ENCODE measurements around the gene SPINK1.
"Not testable (repeated sequence)": the region's sequence is repeated elsewhere in the genome, so short reads cannot be mapped to it uniquely, and the experiment has no call there.

The SPINK1 gene

GRCh38 chr5:147831465-147831864 lies at the start of gene SPINK1:
Gene SPINK1, minus strand, starts transcription at chr5:147831671. Its CDS starts 94 bp downstream, at chr5:147831577.
- DNase-seq (ENCODE audit: low read depth) = no peak

- DNase-seq (ENCODE audit: low read depth) = no peak
These were observed 49.0 kb upstream of the SPINK1 start for GRCh38 chr5:147880487-147880886.

- no peak for DNase-seq (ENCODE audit: low read depth)
These were observed 48.3 kb upstream of the SPINK1 start for GRCh38 chr5:147879784-147880183.

- no peak for DNase-seq (ENCODE audit: low read depth)
These were observed 46.7 kb upstream of the SPINK1 start, which contains the start of gene SCGB3A2 for GRCh38 chr5:147878066-147878759. Gene SCGB3A2, plus strand, starts transcription at chr5:147878711. Its CDS starts 93 bp downstream, at chr5:147878804.

GRCh38 chr5:147876626-147877025 lies 45.2 kb upstream of the SPINK1 start:
- no peak for DNase-seq (ENCODE audit: low read depth)

GRCh38 chr5:147876141-147876540 lies 44.7 kb upstream of the SPINK1 start:
- no peak for DNase-seq (ENCODE audit: low read depth)

GRCh38 chr5:147874910-147875367 lies 43.5 kb upstream of the SPINK1 start:
- no peak for DNase-seq (ENCODE audit: low read depth)

- DNase-seq (ENCODE audit: low read depth) = not testable (repeated sequence)
These were observed 42.8 kb upstream of the SPINK1 start for GRCh38 chr5:147874118-147874875.

GRCh38 chr5:147872744-147873435 lies 41.4 kb upstream of the SPINK1 start:
- DNase-seq (ENCODE audit: low read depth) = not testable (repeated sequence)

GRCh38 chr5:147871980-147872549 lies 40.6 kb upstream of the SPINK1 start:
- not testable (repeated sequence) for DNase-seq (ENCODE audit: low read depth)

- not testable (repeated sequence) for DNase-seq (ENCODE audit: low read depth)
These were observed 38.4 kb upstream of the SPINK1 start for GRCh38 chr5:147869892-147870291.

GRCh38 chr5:147869112-147869511 lies 37.6 kb upstream of the SPINK1 start:
- DNase-seq (ENCODE audit: low read depth) = no peak

- no peak for DNase-seq (ENCODE audit: low read depth)
These were observed 32.1 kb upstream of the SPINK1 start for GRCh38 chr5:147863454-147864158.

- no peak for DNase-seq (ENCODE audit: low read depth)
These were observed 29.2 kb upstream of the SPINK1 start for GRCh38 chr5:147860641-147861025.

GRCh38 chr5:147859962-147860640 lies 28.6 kb upstream of the SPINK1 start:
- DNase-seq (ENCODE audit: low read depth) = no peak

- no peak for DNase-seq (ENCODE audit: low read depth)
These were observed 27.1 kb upstream of the SPINK1 start for GRCh38 chr5:147858565-147858964.

GRCh38 chr5:147857302-147858129 lies 26.0 kb upstream of the SPINK1 start:
- DNase-seq (ENCODE audit: low read depth) = no peak

GRCh38 chr5:147856801-147857200 lies 25.3 kb upstream of the SPINK1 start:
- no peak for DNase-seq (ENCODE audit: low read depth)

- DNase-seq (ENCODE audit: low read depth) = no peak
These were observed 24.3 kb upstream of the SPINK1 start for GRCh38 chr5:147855774-147856069.
